ES-I3 (cell line): ENCODE data around the gene CEACAM3.

Experiments
- H3K36me3 ChIP-seq: 2 replicates; pipeline ENCODE4 v1.6.1; 2013; ENCODE audit warnings: mild to moderate bottlenecking, low read length, control low read depth, moderate library complexity; ENCODE audit not compliant: insufficient read depth
- H3K4me1 ChIP-seq: 2 replicates; pipeline ENCODE4 v1.6.1; 2013; ENCODE audit warnings: mild to moderate bottlenecking, control low read depth, low read length; ENCODE audit not compliant: insufficient read depth
- H3K9ac ChIP-seq: 2 replicates; pipeline ENCODE4 v1.6.1; 2013; ENCODE audit warnings: low read depth, mild to moderate bottlenecking, low read length, moderate library complexity
- H3K9me3 ChIP-seq: 2 replicates; pipeline ENCODE4 v1.6.1; 2013; ENCODE audit warnings: mild to moderate bottlenecking, low read length, moderate library complexity; ENCODE audit not compliant: control insufficient read depth, insufficient read depth

The CEACAM3 gene

GRCh38 chr19:41804336-41804735 lies 7.9 kb downstream of the CEACAM3 start:
- H3K9me3 ChIP-seq = no peaks in the 10 kb centered on the region; the same call in 1 of the 2 replicates
- no peaks in the 10 kb centered on the region for H3K36me3 ChIP-seq
- H3K4me1 ChIP-seq = no peaks in the 10 kb centered on the region
- H3K9ac ChIP-seq = no peak overlapping the region

DNA sequence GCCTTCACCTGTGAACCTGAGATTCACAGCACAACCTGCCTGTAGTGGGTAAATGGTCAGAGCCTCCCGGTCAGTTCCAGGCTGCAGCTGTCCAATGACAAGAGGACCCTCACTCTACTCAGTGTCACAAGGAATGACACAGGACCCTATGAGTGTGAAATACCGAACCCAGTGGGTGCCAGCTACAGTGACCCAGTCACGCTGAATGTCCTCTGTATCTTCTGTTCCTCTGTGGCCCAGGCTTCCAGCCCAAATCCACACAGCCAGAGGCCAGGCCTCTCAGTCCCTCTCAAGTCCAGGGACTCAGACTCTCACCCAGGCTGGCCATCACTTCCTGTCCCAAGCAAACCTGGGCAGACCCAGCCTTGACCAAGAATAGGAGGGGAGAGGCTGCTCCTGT lies 10.8 kb downstream of the CEACAM3 start:
- Histone ChIP-seq H3K9me3 (no peaks in the 10 kb centered on the region; the same call in 1 of the 2 replicates), H3K9ac (no peak overlapping the region), H3K4me1 (no peaks in the 10 kb centered on the region), H3K36me3 (no peaks in the 10 kb centered on the region)

- Histone ChIP-seq H3K9me3 (no peaks in the 10 kb centered on the region; the same call in 1 of the 2 replicates), H3K9ac (no peak overlapping the region), H3K4me1 (no peaks in the 10 kb centered on the region), H3K36me3 (no peaks in the 10 kb centered on the region)
Observed at GRCh38 chr19:41808663-41809566, 12.5 kb downstream of the CEACAM3 start.

DNA sequence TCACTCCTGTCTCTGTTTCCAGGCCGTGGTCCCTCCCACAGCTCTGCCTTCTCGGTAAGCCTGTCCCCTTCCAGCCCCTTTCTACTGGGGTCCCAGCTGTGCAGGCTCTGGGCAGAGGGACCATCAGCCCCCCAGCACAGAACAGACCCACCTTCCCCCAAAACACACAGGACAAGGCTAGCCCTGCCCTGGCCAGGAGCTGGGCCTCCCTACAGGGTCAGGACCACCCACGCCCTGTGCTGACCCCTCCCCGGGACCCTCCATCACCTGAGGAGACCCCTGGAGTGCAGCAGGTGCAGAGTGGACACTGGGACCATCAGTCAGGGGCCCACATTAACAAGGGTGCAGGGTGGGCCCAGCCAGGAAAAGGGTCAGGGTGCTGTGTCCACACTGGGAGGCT lies 13.9 kb downstream of the CEACAM3 start:
- Histone ChIP-seq H3K9me3 (no peaks in the 10 kb centered on the region; the same call in 1 of the 2 replicates), H3K36me3 (no peaks in the 10 kb centered on the region), H3K4me1 (no peaks in the 10 kb centered on the region), H3K9ac (no peak overlapping the region)

- H3K9me3 ChIP-seq = no peaks in the 10 kb centered on the region; the same call in 1 of the 2 replicates
- no peaks in the 10 kb centered on the region for H3K4me1 ChIP-seq
- no peaks in the 10 kb centered on the region for H3K36me3 ChIP-seq
- no peak overlapping the region for H3K9ac ChIP-seq
Observed at GRCh38 chr19:41811036-41811435, 14.6 kb downstream of the CEACAM3 start.

- H3K9me3 ChIP-seq = no peaks in the 10 kb centered on the region
- H3K36me3 ChIP-seq = no peaks in the 10 kb centered on the region
- H3K4me1 ChIP-seq = no peaks in the 10 kb centered on the region
- H3K9ac ChIP-seq = no peak overlapping the region
Observed at GRCh38 chr19:41811981-41812380, 15.6 kb downstream of the CEACAM3 start.

- no peaks in the 10 kb centered on the region for H3K4me1 ChIP-seq
- H3K9me3 ChIP-seq = no peaks in the 10 kb centered on the region
- H3K9ac ChIP-seq = no peak overlapping the region
- no peaks in the 10 kb centered on the region for H3K36me3 ChIP-seq
Observed at GRCh38 chr19:41813911-41814310, 17.5 kb downstream of the CEACAM3 start.

- no peaks in the 10 kb centered on the region for H3K9me3 ChIP-seq
Observed at GRCh38 chr19:41815301-41815700, 18.9 kb downstream of the CEACAM3 start.

DNA sequence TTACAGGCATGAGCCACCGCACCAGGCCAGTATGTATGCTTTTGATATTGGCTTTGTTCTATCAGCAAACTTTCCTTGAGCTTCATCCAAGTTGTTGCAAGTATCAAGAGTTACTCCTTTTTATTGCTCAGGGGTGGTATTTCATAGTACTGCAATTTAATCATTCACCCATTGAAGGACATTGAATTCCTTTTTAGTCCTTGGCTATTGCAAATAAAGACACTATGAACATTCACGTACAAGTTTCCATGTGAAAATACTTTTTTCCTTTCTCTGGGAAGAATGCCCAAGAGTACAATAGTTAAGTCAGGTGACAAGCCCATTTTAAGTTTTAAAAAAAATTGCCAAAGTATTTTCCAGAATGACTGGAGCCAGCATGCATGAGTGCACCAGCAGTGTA lies 20.4 kb downstream of the CEACAM3 start:
- no peaks in the 10 kb centered on the region for H3K36me3 ChIP-seq
- no peak overlapping the region for H3K9ac ChIP-seq
- no peaks in the 10 kb centered on the region for H3K9me3 ChIP-seq
- no peaks in the 10 kb centered on the region for H3K4me1 ChIP-seq

More at GRCh38 chr19:41815301-41815700, 18.9 kb downstream of the CEACAM3 start:
- H3K4me1 ChIP-seq = no peaks in the 10 kb centered on the region
- no peak overlapping the region for H3K9ac ChIP-seq
- no peaks in the 10 kb centered on the region for H3K36me3 ChIP-seq

- no peaks in the 10 kb centered on the region for H3K9me3 ChIP-seq
- no peak overlapping the region for H3K9ac ChIP-seq
- no peaks in the 10 kb centered on the region for H3K4me1 ChIP-seq
- H3K36me3 ChIP-seq = no peaks in the 10 kb centered on the region
Observed at GRCh38 chr19:41821003-41821735, 24.8 kb downstream of the CEACAM3 start.

DNA sequence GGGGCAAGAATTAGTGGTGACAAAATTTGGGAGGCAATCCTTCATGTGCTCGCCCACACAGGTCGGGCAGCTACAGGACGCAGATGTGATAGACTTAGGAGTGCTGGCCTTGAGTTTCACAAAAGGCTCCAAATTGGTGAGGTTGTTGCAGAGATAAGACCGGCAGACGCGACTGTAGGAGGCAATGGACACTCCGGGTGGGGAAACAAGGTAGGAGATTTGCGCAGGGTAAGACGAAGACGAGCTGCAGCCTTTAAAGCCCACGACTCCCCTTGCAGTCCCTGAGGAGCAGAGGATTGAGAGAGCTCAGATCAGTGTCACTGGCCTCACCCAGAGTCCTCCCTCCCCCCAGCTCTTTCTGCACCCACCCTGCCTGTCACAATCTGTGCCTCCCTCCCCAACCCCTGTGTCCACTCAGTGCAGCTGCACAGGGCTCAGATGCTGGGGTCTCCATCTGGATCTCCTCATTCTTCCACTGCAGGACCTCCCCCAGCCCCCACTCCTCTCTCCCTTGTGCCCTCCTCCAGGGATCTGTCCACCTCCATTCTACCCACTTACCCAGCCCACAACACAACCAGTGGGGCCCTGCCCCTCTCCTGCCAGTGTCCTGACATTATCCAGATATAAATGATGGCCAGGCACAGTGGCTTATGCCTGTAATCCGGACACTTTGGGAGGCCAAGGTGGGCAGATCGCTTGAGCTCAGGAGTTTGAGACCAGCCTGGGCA lies 41.8 kb downstream of the CEACAM3 start:
- H3K9ac ChIP-seq = no peak overlapping the region
- no peaks in the 10 kb centered on the region for H3K9me3 ChIP-seq
- H3K36me3 ChIP-seq = no peaks in the 10 kb centered on the region
- peaks cover 4% of the 10 kb centered on the region; the same call in 1 of the 2 replicates for H3K4me1 ChIP-seq

GRCh38 chr19:41839211-41839610 lies 42.8 kb downstream of the CEACAM3 start:
- Histone ChIP-seq H3K9me3 (no peaks in the 10 kb centered on the region), H3K36me3 (no peaks in the 10 kb centered on the region), H3K4me1 (peaks cover 4% of the 10 kb centered on the region; the same call in 1 of the 2 replicates), H3K9ac (no peak overlapping the region)

DNA sequence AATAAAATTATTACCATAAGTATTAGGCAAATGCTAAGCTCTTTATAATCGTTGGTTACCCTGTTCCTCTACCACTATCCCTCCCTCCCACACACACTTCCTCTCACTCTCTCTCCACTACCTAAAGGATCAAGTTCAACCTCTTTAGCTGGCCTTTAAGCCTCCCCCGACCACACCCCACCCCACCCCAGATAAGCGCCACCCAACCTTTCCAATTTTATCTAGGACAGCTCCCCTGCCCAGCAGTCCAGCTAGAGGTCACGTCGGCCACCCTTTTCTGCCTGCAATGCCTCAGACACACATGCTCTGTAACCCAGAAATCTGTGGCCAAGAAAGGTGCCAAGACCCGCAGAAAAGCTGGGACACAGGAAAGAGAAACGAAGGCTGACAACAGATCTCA lies 47.0 kb downstream of the CEACAM3 start:
- no peaks in the 10 kb centered on the region for H3K36me3 ChIP-seq

DNA sequence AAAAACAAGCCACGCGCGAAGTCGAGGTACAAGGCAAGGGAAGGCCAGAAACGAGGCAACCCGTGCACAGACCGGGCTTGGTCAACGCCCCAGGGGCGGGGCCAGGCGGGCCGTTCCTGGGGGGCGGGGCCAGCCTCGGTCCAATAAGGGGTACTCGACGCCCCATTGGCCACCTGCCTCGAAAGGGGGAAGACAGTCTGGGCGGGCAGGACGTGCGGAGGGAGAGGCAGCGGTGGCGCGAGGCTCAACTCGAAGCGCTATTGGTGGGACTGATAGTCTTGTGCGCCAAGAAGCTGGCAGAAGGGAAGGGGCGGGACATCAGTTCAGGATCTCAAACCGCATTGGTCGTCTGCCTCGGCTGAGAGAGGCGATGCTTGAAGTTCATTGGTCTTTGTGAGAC lies 48.2 kb downstream of the CEACAM3 start, which contains the start of gene LYPD4:
LYPD4 (minus strand) TSS at position 83 of the 400 bp plus-strand sequence. CDS start 5,398 bp downstream, outside the sequence.
- H3K36me3 ChIP-seq = no peaks in the 10 kb centered on the region
- no peak within 1 kb of the TSS for H3K9ac ChIP-seq
- H3K9me3 ChIP-seq = no peaks in the 10 kb centered on the region
- no peaks in the 10 kb centered on the region for H3K4me1 ChIP-seq

More for the DNA sequence above, 47.0 kb downstream of the CEACAM3 start:
- no peaks in the 10 kb centered on the region for H3K9me3 ChIP-seq
- H3K9ac ChIP-seq = no peak overlapping the region
- H3K4me1 ChIP-seq = no peaks in the 10 kb centered on the region
